NT2/D1 (cell line): ENCODE data around the gene MEPCE.

Experiments used
- SUZ12 ChIP-seq: IDR thresholded peaks from 2 replicates; pipeline ENCODE4 v1.6.1; 2011; ENCODE audit not compliant: insufficient read length, insufficient read depth; ENCODE audit errors: extremely low read depth
- YY1 ChIP-seq: IDR thresholded peaks from 2 replicates; pipeline ENCODE4 v1.6.1; 2011; ENCODE audit not compliant: insufficient read length, insufficient read depth
- ZNF274 ChIP-seq: IDR thresholded peaks from 2 replicates; pipeline ENCODE4 v1.6.1; 2011; ENCODE audit warnings: mild to moderate bottlenecking, low read depth, low read length

DNA sequence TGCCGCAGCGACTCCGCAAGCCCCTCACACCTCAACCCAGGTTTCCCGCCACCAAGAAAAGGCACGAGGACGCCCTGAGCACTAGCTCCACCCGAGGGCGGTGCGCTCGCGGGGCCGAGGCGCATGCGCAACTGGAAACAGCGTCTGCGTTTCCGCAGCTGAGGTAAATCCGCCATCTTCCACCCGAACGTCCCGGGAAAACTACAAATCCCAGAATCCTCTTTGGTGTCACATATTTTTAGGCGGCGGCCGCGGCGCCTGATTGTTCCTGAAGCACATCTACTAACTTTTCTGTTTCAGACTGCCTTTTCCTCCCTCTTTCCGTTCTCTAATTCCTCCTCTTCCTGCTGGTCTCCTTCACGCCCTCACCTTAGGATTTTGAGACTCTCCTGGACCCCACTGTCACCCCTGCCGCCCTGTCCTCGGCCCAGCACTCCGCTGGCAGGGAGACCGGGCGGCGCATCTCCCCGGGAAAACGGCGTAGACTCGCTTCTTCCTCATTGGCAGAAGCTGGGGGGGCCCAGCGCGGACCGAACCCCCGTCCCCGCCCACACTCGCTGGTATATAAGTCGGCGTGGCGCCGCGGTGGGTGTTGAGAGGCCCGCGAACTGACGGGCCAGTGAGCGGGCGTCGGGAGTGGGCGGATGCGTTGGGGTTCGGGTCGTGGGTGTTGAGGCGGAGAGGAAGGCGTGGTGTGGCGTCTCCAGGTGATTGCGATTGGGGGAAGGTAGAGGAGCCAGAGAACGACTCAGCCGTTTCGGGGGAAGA, 1.2 kb upstream of the MEPCE start, which contains the start of gene ZCWPW1:
- TF ChIP-seq ZNF274, result no peak
- TF ChIP-seq YY1, result peak; percentile 67
- no peak for TF ChIP-seq SUZ12
